ENCODE data around the gene MAP3K7.

DNA sequence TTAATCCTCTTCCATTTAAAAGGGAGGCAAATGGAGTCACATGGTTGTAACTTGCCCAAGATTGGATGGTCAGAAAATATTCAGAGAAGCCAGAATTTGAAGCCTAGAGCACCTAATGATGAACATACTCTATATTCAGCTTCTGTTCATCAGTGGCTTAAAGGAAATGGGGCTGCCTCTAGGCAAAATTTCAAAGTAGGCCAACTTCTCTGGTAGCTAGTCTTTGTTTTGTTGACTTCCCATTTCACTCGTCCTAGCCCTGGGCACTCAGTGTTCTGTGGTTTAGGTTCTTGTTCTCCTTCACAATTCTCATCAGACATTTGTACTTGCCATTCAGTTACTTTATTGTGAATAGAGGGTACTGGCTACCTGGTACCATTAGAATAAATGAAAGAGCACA is 13.2 kb downstream of the MAP3K7 start:
- TF ChIP-seq, protein P1, sequence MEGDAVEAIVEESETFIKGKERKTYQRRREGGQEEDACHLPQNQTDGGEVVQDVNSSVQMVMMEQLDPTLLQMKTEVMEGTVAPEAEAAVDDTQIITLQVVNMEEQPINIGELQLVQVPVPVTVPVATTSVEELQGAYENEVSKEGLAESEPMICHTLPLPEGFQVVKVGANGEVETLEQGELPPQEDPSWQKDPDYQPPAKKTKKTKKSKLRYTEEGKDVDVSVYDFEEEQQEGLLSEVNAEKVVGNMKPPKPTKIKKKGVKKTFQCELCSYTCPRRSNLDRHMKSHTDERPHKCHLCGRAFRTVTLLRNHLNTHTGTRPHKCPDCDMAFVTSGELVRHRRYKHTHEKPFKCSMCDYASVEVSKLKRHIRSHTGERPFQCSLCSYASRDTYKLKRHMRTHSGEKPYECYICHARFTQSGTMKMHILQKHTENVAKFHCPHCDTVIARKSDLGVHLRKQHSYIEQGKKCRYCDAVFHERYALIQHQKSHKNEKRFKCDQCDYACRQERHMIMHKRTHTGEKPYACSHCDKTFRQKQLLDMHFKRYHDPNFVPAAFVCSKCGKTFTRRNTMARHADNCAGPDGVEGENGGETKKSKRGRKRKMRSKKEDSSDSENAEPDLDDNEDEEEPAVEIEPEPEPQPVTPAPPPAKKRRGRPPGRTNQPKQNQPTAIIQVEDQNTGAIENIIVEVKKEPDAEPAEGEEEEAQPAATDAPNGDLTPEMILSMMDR (IDR thresholded peaks at IDR 0.05; ENCODE audit: low read depth, low read length, poor library complexity, severe bottlenecking) = no peak
- no peak for TF ChIP-seq EZH2phosphoT487 (IDR thresholded peaks at IDR 0.05; ENCODE audit: borderline replicate concordance, low read length)

All from DOHH2 (cell line).